Breast epithelium (tissue), 4 donors: Measurements from ENCODE around the gene KCNJ10. TPM values are rescaled to one million over a fixed set of nuclear protein-coding genes. Genes with fewer than 3 reads are reported as not detected.
"Not testable (repeated sequence)": the region's sequence is repeated elsewhere in the genome, so short reads cannot be mapped to it uniquely, and the experiment has no call there.

ENCODE experiments used
- DNase-seq, 2 donors: peaks; one replicate each; pipeline ENCODE4 v3.0.0-alpha.2; 2019; ENCODE audit warnings: low spot score in 2 of 2
- H3K27ac ChIP-seq, 2 donors: fragments of 200-600 bp; sonication (generic) in 1 of 2; one replicate each; pipeline ENCODE4 v1.5.1; 2016 to 2019; ENCODE audit warnings: mild to moderate bottlenecking in 1 of 2
- H3K27me3 ChIP-seq, 2 donors: fragments of 200-600 bp; sonication (generic) in 1 of 2; one replicate each; pipeline versions ENCODE4 v1.5.1 to v1.6.0; 2017 to 2019; ENCODE audit warnings: control low read depth in 1 of 2, mild to moderate bottlenecking in 1 of 2
- H3K36me3 ChIP-seq: fragments of 200-600 bp; one replicate; pipeline ENCODE4 v1.5.1; 2019
- H3K4me1 ChIP-seq, 2 donors: fragments of 200-600 bp; sonication (generic); one replicate each; pipeline ENCODE4 v1.5.1; 2016 to 2019; ENCODE audit warnings: control low read depth in 1 of 2
- H3K4me3 ChIP-seq, 3 donors: fragments of 200-600 bp; sonication (generic); 1 replicate in 2 of 3; 2 replicates in 1 of 3; pipeline ENCODE4 v1.5.1; 2016 to 2019; ENCODE audit warnings: mild to moderate bottlenecking in 3 of 3, moderate library complexity in 2 of 3
- H3K9me3 ChIP-seq, 2 donors: fragments of 200-600 bp; sonication (generic) in 1 of 2; one replicate each; pipeline ENCODE4 v1.5.1; 2016 to 2019; ENCODE audit warnings: control low read depth in 1 of 2
- CTCF ChIP-seq, 3 donors: fragments of 450-650 bp; IDR thresholded peaks; one replicate each; pipeline ENCODE4 v1.5.1; 2016 to 2017; ENCODE audit warnings: antibody characterized with exemption in 3 of 3, mild to moderate bottlenecking in 3 of 3, moderate library complexity in 3 of 3
- POLR2A ChIP-seq: fragments of 450-650 bp; IDR thresholded peaks from one replicate; pipeline ENCODE4 v1.6.1; 2016; ENCODE audit warnings: antibody characterized with exemption, mild to moderate bottlenecking, moderate library complexity
- POLR2AphosphoS5 ChIP-seq, 3 donors: sonication (generic); formaldehyde crosslinking; IDR thresholded peaks; one replicate each; pipeline ENCODE4 v1.6.1; 2017; ENCODE audit warnings: antibody characterized with exemption in 3 of 3
- intact Hi-C: fragments of 100-400 bp; cut with DNase I; formaldehyde crosslinking; loops from one replicate; pipeline ENCODE4 v1.15.1; 2023; ENCODE audit warnings: low total_unique reads
- total RNA-seq, 3 donors: library from RNA; depleted of rRNA; stranded (reverse); fragments of >200 nt; gene quantifications; one replicate each; pipeline ENCODE4 v1.1.0, GENCODE V29; 2016

The KCNJ10 gene
- total RNA-seq, 3 donors from 2014 or later: 0.15 TPM; not detected in 2

- TF ChIP-seq POLR2A (no peak), CTCF (IDR thresholded peaks at IDR 0.05) (no peak), POLR2AphosphoS5 (IDR thresholded peaks at IDR 0.05) (no peak)
- DNase-seq: no peak
- H3K36me3 ChIP-seq: no peaks in the 10 kb centered on the region
- no peaks in the 10 kb centered on the region for H3K9me3 ChIP-seq
- no peaks in the 10 kb centered on the region for H3K4me1 ChIP-seq
- no peak overlapping the region for H3K27ac ChIP-seq
- H3K27me3 ChIP-seq: peaks cover 0 to 7% of the 10 kb centered on the region in 2 donors
- intact Hi-C loops: no loop called here
- no peak overlapping the region for H3K4me3 ChIP-seq
Observed at GRCh38 chr1:160058087-160058486, 11.9 kb downstream of the KCNJ10 start.

- intact Hi-C loops: loop anchor here (1.0 kb wide), 1 partner anchor 39 kb away; no protein-coding TSS in a partner anchor
- H3K9me3 ChIP-seq: no peaks in the 10 kb centered on the region
- no peak overlapping the region for H3K4me3 ChIP-seq
- DNase-seq: no peak
- no peaks in the 10 kb centered on the region for H3K27me3 ChIP-seq
- H3K4me1 ChIP-seq: no peaks in the 10 kb centered on the region
- TF ChIP-seq POLR2AphosphoS5 (IDR thresholded peaks at IDR 0.05): no peak
- no peak for TF ChIP-seq CTCF (IDR thresholded peaks at IDR 0.05)
- TF ChIP-seq POLR2A: no peak
- no peak overlapping the region for H3K27ac ChIP-seq
- no peaks in the 10 kb centered on the region for H3K36me3 ChIP-seq
Observed at GRCh38 chr1:160056648-160057169, 13.3 kb downstream of the KCNJ10 start.

- DNase-seq: no peak
- no peak overlapping the region for H3K4me3 ChIP-seq
- intact Hi-C loops: no loop called here
- no peaks in the 10 kb centered on the region for H3K36me3 ChIP-seq
- TF ChIP-seq CTCF (IDR thresholded peaks at IDR 0.05) (no peak), POLR2AphosphoS5 (IDR thresholded peaks at IDR 0.05) (no peak), POLR2A (no peak)
- no peak overlapping the region for H3K27ac ChIP-seq
- H3K27me3 ChIP-seq: no peaks in the 10 kb centered on the region
- no peaks in the 10 kb centered on the region for H3K9me3 ChIP-seq
- no peaks in the 10 kb centered on the region for H3K4me1 ChIP-seq
Observed at GRCh38 chr1:160053548-160054365, 16.2 kb downstream of the KCNJ10 start.

- TF ChIP-seq POLR2AphosphoS5 (IDR thresholded peaks at IDR 0.05): no peak
- no peak for TF ChIP-seq POLR2A
- TF ChIP-seq CTCF (IDR thresholded peaks at IDR 0.05): no peak
- Histone ChIP-seq H3K36me3 (no peaks in the 10 kb centered on the region), H3K9me3 (no peaks in the 10 kb centered on the region), H3K27ac (no peak overlapping the region), H3K4me3 (no peak overlapping the region), H3K4me1 (no peaks in the 10 kb centered on the region), H3K27me3 (no peaks in the 10 kb centered on the region)
- DNase-seq: no peak
- intact Hi-C loops: no loop called here
Observed at GRCh38 chr1:160052936-160053335, 17.0 kb downstream of the KCNJ10 start.

GRCh38 chr1:160050619-160051018, 19.3 kb downstream of the KCNJ10 start:
- no peak overlapping the region for H3K4me3 ChIP-seq
- no peaks in the 10 kb centered on the region for H3K9me3 ChIP-seq
- no peaks in the 10 kb centered on the region for H3K27me3 ChIP-seq
- no peaks in the 10 kb centered on the region for H3K36me3 ChIP-seq
- TF ChIP-seq POLR2A (no peak), POLR2AphosphoS5 (IDR thresholded peaks at IDR 0.05) (no peak), CTCF (IDR thresholded peaks at IDR 0.05) (no peak)
- intact Hi-C loops: no loop called here
- H3K4me1 ChIP-seq: no peaks in the 10 kb centered on the region
- no peak for DNase-seq
- no peak overlapping the region for H3K27ac ChIP-seq

- DNase-seq, H3K27ac ChIP-seq, H3K9me3 ChIP-seq, intact Hi-C loops, H3K4me3 ChIP-seq, H3K27me3 ChIP-seq, H3K4me1 ChIP-seq, H3K36me3 ChIP-seq: not testable (repeated sequence)
Observed at GRCh38 chr1:160050182-160050581, 19.8 kb downstream of the KCNJ10 start.
